Mucosa of descending colon (tissue), 3 donors: Measurements from ENCODE around the gene GET4. TPM values are rescaled to one million over a fixed set of nuclear protein-coding genes. Genes with fewer than 3 reads are reported as not detected.

Experiments used
- ATAC-seq: fragments of 200-7000 bp; cut with Tn5 transposase; one replicate; pipeline ENCODE4 v1.9.1; 2020; ENCODE audit warnings: mild to moderate bottlenecking, moderate library complexity
- DNase-seq, 3 donors: peaks; one replicate each; pipeline ENCODE4 v3.0.0-alpha.2; 2020
- H3K36me3 ChIP-seq: fragments of 200-600 bp; one replicate; pipeline ENCODE4 v1.8.0; 2021; ENCODE audit warnings: low read depth, mild to moderate bottlenecking
- H3K4me1 ChIP-seq: fragments of 200-600 bp; one replicate; pipeline ENCODE4 v1.8.0; 2021; ENCODE audit warnings: low read depth, mild to moderate bottlenecking
- H3K4me3 ChIP-seq: fragments of 200-600 bp; one replicate; pipeline ENCODE4 v1.8.0; 2021; ENCODE audit warnings: mild to moderate bottlenecking
- H3K9me3 ChIP-seq: fragments of 200-600 bp; one replicate; pipeline ENCODE4 v1.8.0; 2021; ENCODE audit warnings: mild to moderate bottlenecking
- CTCF ChIP-seq: fragments of 200-600 bp; IDR thresholded peaks from one replicate; pipeline ENCODE4 v1.8.0; 2022; ENCODE audit warnings: antibody characterized with exemption, mild to moderate bottlenecking
- intact Hi-C, 2 donors: fragments of 100-400 bp; cut with DNase I in 1 of 2; cut with micrococcal nuclease in 1 of 2; formaldehyde crosslinking; loops; one replicate each; pipeline versions ENCODE4 v1.11.0 to v1.11.1; 2022; cut with DNase I, micrococcal nuclease
- total RNA-seq, 3 donors: library from RNA; stranded (reverse); fragmentation: NEBNext Ultra II Directional in 2 of 3; extraction: Animal tissue kit (Norgen Biotek cat#: 25700) in 2 of 3; gene quantifications; one replicate each; pipeline versions ENCODE4 v1.2.1 to v1.2.4, GENCODE V29; 2021 to 2023
- donor health status: DM: no; HTN: no; CAD: no; lungs with moderate emphysema.
- donor health status: DM: no; HTN: no; CAD: no.
- donor health status: DM: no; HTN: yes; CAD: no.

Gene GET4
- total RNA-seq, 3 donors from 2014 or later = 36.9 to 48.8 (median 48.2) TPM

- DNase-seq (no peak), ATAC-seq (peak; percentile 5)
- Histone ChIP-seq H3K9me3 (no peaks in the 10 kb centered on the region), H3K4me1 (peaks cover 6% of the 10 kb centered on the region), H3K4me3 (no peak overlapping the region), H3K36me3 (peaks cover 9% of the 10 kb centered on the region)
- intact Hi-C loops = no loop called here
- TF ChIP-seq CTCF = no peak
Observed at GRCh38 chr7:901041-901387, 24.7 kb downstream of the GET4 start.

- ATAC-seq = peak; percentile 88
- no peak for TF ChIP-seq CTCF
- peak; percentile 95 to 98 (median 96) for DNase-seq
- intact Hi-C loops = no loop called here
- H3K9me3 ChIP-seq = no peaks in the 10 kb centered on the region
- peaks cover 6% of the 10 kb centered on the region for H3K4me1 ChIP-seq
- no peak overlapping the region for H3K4me3 ChIP-seq
- H3K36me3 ChIP-seq = peaks cover 5% of the 10 kb centered on the region
Observed at GRCh38 chr7:901388-902154, 25.2 kb downstream of the GET4 start.

DNA sequence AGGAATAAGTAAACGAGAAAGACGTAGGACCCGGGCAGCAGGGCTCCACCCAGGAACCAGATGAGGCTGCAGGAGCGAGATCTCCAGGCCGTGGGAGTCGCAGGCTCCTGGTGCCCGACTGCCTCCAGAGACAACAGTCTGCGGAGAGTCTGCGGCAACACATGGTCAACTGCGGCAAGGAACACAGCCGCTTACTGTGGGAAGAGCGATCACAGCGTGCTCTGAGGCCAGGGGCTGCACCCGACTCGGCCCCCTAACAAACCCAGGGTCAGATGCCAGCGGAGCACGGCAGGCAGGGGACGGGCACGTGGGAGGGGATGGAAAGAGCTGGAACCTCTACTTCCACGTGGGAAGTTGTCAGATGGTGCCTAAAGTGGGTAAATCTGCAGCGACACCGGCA lies 26.6 kb downstream of the GET4 start:
- ATAC-seq = no peak
- Histone ChIP-seq H3K4me1 (peaks cover 6% of the 10 kb centered on the region), H3K4me3 (no peak overlapping the region), H3K36me3 (no peaks in the 10 kb centered on the region), H3K9me3 (no peaks in the 10 kb centered on the region)
- no peak for DNase-seq
- no peak for TF ChIP-seq CTCF
- intact Hi-C loops = no loop called here

- Histone ChIP-seq H3K4me1 (peaks cover 6% of the 10 kb centered on the region), H3K36me3 (no peaks in the 10 kb centered on the region), H3K9me3 (no peaks in the 10 kb centered on the region), H3K4me3 (no peak overlapping the region)
- DNase-seq (no peak), ATAC-seq (no peak)
- intact Hi-C loops = no loop called here
- no peak for TF ChIP-seq CTCF
Observed at GRCh38 chr7:903921-904755, 27.8 kb downstream of the GET4 start.

- TF ChIP-seq CTCF = no peak
- peaks cover 7% of the 10 kb centered on the region for H3K4me1 ChIP-seq
- ATAC-seq = no peak
- no peak overlapping the region for H3K4me3 ChIP-seq
- H3K36me3 ChIP-seq = no peaks in the 10 kb centered on the region
- intact Hi-C loops = no loop called here
- no peak for DNase-seq
- H3K9me3 ChIP-seq = no peaks in the 10 kb centered on the region
Observed at GRCh38 chr7:904847-905246, 28.5 kb downstream of the GET4 start.
